NCI-H748 (cell line): Measurements from ENCODE around the gene C16orf96.
A peak's percentile ranks its signal among the peaks of the same experiment; 100 is the strongest.

ENCODE experiments used
- DNase-seq: peaks from one replicate; lab custom pipeline; 2025; ENCODE audit not compliant: unreplicated experiment; lab: John Stamatoyannopoulos, UW

C16orf96 gene

DNA sequence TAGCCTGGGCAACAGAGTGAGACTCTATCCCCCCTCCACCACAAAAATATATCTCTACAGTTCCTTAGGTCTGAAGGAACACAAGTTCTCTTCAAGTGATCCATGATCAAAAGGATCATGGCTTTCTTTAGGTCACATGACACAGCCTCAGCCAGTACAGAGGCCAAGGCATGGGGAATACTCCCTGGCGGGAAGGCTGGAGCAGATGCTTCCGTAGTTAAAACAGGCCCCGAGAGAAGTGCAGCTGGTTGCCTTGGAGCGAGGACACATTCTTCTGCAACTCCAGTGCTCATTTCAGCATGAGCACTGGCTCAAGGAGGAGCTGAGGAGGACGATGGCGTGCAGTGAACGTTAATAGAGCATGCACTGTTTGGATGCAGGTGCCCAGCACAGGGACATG lies 31.1 kb upstream of the C16orf96 start:
- DNase-seq: no peak

DNA sequence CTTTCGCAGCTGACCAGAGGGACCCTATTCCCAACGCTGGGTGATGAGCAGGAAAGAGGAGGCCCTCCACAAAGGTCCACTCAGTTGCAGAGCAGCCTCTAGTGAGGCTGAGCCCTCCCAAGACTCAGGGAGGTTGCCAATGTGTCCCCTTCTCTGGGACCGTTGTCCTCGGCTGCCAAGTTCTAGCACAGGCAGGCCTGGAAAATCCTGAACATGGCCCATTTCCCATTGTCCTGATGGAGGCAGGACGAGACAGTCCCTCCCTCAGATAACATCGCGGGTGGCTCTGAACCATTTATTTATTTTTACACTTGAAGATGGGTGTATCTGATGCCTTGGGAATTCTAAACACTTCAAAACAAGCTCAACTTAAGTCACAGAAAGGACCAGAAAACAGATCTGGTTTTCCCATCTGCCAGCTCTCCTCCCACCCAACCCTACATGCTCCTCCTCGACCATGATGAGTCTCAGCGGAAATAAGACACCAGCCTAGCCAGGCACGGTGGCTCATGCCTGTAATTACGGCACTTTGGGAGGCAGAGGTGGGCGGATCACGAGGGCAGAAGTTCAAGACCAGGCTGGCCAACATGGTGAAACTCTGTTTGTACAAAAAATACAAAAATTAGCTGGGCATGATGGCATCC lies 30.4 kb upstream of the C16orf96 start:
- no peak for DNase-seq

DNA sequence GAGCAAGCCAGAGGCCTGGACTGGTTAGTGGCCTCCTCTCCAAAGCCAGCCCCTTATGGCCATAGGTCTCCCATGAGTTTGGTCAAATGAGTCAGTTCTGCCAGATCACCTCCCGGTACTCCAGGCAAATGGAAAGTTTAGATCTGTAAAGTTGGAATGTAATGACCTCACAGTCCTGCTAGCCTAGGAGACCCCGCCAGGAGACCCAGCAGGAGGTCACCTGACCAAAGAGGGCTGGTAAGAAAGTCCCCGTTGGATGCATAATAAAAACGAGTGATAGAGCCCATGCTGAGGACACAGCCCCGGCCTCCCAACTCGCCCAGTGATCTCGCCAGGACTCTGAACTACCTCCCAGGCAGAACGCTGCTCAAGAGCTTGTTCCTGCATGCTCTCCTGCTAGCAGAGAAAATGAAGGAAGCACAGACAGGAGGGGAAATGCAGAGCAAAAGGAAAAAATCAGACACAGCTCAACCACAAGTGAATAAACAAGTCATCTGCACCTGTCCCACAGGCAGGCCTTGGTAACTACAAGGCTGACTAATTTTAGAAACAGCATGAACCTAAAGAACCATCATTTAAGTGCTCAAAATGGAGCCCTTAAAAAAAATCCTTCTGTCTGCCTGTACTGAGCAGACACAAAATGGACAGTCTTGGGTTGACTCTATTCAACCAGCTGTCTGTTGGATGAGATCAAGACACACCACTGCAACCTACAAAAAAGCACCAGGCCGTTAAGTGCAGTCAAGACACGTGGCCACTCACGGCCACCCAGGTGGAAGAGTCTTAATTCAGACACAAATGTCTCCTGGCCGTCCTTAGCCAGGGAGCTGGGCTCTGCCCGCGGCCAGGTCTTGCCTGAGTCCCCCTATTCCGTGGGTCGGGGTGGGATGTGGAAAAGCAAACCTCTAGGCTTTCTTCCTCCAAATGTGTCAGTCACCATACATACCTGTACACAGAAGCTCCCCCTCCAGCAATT lies 26.8 kb upstream of the C16orf96 start:
- no peak for DNase-seq

GRCh38 chr16:4531811-4532210 lies 24.3 kb upstream of the C16orf96 start:
- no peak for DNase-seq

GRCh38 chr16:4532238-4532637 lies 23.9 kb upstream of the C16orf96 start:
- DNase-seq: no peak

DNA sequence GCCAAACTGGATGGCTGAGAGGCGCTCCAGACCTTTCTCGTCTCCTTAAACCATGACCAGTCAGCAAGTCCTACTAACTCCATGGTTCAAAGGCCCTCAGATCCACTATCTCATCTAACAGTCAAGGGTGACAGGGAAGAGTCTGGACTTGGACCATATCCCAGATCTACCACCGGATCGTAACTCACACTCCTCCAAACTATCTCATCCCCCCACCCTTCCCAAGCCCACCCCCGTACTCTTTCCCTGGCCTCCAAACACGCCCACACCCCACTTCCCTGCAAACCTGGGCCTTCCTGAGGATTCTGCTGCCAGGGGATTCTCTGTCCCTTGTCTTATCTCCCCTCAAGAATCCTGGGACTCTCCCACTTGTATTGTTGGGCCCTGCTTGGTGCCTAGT lies 22.6 kb upstream of the C16orf96 start:
- DNase-seq: no peak

GRCh38 chr16:4534151-4534790 lies 21.9 kb upstream of the C16orf96 start:
- no peak for DNase-seq

DNA sequence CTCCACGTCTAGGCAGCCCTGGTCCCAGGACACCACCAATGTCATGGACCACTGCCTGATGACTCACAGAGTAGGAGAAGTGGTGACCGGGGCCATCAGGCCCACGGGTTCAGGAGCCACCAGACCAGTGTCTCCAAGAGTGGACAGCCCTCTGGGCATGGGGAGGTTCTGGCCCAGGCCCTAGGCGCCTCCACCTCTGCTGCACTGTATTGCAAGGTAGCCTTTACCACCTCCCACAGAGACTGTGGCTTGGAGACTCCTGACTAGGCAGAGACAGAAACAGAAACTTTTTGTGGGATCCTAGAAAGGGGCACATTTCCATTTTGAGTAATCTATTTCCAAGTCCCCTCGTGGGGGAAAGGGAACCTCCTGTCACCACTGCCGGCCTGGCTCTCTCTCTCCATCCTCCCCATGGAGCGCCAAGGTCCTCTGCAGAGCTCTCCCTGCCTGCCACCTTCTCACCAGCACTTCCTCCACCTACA lies 20.5 kb upstream of the C16orf96 start:
- no peak for DNase-seq

DNA sequence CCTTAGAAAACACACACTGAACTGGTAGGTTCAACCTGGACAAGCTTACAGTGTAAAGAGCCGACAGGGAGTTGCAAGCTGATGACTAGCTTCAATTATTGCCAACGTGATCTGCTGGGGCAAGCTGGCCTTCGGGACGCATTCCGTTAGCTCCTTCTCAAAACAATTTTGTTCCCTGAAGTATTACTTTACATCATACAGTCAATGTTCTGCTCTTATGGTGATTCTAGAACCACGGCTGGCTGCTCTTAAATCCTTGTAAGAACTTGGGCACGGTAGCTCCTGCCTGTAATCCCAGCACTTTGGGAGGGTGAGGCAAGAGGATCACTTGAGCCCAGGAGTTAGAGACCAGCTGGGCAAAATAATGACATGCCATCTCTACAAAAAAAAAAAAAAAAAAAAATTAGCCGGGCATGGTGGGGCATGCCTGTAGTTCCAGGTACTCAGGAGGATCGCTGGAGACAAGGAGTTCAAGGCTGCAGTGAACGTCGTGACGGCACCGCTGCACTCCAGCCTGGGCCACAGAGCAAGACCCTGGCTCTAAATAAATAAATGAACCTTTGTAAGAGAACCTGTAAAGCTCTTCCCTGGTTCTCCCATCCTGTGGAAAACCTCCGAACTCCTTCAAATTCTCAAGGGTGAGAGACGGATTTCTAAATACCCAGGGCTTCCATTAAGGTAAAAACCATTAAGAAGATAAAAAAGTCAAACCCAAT lies 19.6 kb upstream of the C16orf96 start:
- DNase-seq: no peak

DNA sequence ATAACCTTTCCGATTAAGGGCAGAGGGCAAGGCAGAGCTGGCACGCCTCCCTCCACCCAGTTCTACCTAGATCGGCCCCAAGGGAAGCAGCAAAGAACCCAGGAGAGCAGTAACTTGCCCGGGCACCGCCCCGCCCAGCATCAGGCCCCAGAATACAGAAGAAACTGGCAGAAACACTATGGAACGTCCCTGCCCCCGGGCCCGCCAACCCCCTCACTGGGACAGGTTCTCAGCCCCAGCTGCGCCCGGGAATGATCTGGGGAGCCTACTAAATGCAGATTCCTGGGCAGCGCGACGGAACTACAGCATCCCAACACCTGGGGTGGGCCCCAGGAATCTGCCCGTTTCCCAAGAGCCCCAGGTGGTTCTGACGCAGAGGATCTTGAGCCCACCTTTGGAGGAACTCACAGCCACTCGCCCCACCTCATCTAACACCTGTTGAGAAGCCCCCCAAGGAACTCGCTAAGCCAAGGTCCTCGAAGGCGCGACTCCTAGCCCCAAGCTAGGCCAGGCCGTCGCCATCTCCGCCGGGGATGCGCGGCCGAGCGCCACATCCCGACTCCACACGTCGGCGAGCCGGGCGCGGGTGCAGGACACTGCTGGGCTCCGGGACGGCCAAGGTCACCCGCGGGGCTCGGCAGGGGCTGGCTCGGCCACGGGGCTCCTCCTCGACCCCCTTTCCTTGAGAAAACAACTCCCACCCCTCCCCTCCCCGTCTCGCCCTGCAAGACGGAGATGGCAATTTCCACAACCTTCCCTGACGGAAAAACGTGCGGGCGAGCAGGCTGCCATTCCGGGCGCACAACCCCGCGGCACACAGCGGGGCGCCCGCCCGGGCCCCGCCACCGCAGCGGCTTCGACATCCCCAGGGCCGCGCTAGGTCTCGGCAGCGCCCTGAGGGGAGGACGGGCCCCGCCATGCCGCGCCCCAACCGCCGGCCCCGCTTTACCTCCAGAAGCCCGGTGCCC lies 18.5 kb upstream of the C16orf96 start:
- no peak for DNase-seq

DNA sequence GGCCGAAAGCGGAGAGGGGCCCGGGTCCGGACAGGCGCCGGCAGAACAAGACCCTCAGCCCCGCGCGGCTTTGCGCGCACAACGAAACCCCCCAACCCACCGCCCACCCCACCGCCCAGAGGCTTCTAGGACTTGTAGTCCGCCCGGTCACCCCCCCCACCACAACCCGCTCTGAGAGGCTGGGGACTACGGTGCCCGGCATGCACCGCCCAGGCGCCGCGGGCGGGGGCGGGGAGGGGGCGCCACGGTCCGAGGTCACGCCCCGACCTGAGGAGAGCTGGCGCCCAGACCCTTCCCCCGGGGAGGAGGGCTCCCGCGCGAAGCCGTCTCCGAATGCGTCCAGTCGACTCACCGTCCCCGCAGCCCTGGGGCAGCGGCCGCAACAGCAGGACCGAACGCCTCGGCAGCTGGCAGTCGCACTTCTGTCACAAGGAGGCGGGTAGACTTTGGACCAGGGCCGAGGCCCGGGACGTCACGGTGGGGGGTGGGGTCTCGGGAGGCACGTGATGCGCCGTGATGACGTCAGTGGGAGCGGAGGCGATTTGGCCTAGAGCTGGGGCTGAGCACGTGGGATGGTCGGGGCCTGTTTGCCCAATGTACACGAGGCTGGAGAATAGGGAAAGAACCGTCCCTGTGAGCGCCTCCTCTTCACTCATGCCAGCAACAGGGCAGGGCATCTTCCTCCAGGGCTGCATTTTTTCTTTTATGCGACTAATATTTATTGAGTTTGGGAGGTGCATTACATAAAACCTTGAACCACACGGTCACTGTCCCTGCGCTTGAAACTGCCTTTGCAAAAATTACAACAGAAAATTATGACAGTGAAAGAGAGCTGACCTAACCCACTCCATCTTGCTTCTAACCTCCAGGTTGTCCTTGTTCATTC lies 17.5 kb upstream of the C16orf96 start, which contains the start of gene CDIP1:
CDIP1 (minus strand) TSS at position 424 of the 886 bp plus-strand sequence. CDS start 24,643 bp downstream, outside the sequence.
- peak; percentile 88 for DNase-seq

DNA sequence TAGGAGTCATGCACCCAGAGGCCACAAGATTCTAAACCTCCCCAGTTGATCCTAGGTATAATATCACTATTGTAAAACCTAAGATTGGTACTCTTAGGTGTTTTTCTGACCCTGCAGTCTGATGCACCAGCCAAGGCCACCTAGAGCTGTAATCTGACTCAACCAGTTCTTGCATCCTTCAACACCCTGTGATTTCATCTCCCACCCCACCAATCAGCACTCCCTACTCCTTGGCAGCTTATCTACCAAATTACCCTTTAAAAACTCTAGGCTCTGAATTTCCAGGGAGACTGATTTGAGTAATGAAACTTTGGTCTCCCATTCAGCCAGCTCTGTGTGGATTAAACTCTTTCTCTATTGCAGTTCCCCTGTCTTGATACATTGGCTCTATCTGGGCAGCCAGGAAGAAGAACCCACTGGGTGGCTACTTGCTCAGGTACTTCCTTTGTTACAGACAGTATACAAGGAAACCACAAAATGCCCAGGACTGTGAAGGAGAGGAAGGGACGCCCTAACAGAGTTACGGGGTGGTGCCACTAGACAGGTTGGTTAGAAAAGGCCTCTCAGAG lies 16.3 kb upstream of the C16orf96 start:
- no peak for DNase-seq

DNA sequence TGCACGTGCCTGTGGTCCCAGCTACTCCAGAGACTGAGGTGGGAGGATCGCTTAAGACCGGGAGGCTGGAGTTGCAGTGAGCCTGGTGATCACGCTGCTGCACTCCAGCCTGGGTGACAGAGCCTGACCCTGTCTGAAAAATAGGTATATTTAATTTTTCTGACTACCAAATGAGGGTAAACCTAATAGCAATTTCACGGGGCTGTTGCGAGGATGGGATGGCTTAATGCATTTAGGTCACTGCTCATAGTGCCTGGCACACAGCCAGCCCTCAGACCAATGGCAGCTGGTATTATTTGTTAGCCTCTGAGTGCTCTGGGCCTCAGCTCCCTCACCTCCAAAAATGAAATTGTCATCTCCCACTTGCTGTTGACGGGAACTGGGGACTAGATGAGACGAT lies 11.7 kb upstream of the C16orf96 start:
- DNase-seq: no peak

- no peak for DNase-seq
These were observed 8.0 kb upstream of the C16orf96 start for GRCh38 chr16:4548124-4548523.

DNA sequence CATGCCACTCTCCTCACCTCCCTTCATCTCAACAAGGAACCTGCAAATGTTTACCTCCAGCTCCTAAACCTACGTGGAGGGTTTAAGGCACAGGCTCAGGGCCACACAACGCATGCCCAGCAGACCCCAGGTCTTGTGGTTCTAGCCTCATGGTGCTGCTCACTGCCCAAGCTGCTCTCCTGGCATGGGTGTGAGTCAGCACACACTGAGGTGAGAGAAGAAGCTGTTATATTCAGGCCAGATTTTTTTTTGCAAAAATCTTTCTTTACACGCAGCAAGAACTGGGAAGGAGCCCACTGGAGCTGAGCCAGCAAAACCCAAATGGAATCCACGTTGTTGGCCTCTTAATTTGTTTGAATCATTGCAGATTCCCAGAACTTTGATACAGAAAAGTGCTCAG lies 5.5 kb upstream of the C16orf96 start:
- DNase-seq: no peak

- DNase-seq: no peak
These were observed 3.6 kb upstream of the C16orf96 start for GRCh38 chr16:4552541-4552940.

GRCh38 chr16:4556580-4556979 lies 440 bp downstream of the C16orf96 start:
- DNase-seq: no peak

GRCh38 chr16:4557973-4558372 lies 1.8 kb downstream of the C16orf96 start:
- DNase-seq: no peak
